Measurements from ENCODE around the gene MACROH2A2. TPM values are rescaled to one million over a fixed set of nuclear protein-coding genes. Genes with fewer than 3 reads are reported as not detected.
"Not testable (repeated sequence)": the region's sequence is repeated elsewhere in the genome, so short reads cannot be mapped to it uniquely, and the experiment has no call there.

The MACROH2A2 gene
- total RNA-seq, 1 donor from 2014 or later: 7.1 TPM

DNA sequence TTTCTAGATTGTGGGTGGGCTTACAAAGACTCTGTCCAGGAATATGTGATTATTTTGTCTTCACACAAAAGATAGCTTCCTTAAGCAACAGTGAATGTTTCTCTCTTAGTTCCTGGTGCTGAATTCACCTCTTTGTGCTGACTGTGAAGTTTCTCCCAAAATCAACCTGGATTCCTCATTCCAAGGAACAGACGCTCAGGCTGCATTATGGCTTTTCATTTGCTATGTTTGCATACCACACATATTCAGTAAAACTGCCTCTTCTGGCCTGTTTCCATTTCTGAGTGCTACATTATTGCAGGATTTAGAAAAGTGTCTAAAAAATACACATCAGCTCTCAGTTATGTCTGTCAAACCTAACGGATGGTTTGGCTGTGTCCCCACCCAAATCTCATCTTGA lies 21.5 kb downstream of the MACROH2A2 start:
- Mint-ChIP-seq H3K4me3 (ENCODE audit: low read depth) (no peak overlapping the region), H3K27ac (no peak overlapping the region), H3K27me3 (ENCODE audit: low read depth) (peaks cover 17% of the 10 kb centered on the region), H3K36me3 (ENCODE audit: low read depth) (no peaks in the 10 kb centered on the region), H3K9me3 (no peaks in the 10 kb centered on the region), H3K4me1 (ENCODE audit: low read depth) (no peaks in the 10 kb centered on the region)
- intact Hi-C loops (cut with micrococcal nuclease): no loop called here
- no peak for DNase-seq (ENCODE audit: low spot score)

DNA sequence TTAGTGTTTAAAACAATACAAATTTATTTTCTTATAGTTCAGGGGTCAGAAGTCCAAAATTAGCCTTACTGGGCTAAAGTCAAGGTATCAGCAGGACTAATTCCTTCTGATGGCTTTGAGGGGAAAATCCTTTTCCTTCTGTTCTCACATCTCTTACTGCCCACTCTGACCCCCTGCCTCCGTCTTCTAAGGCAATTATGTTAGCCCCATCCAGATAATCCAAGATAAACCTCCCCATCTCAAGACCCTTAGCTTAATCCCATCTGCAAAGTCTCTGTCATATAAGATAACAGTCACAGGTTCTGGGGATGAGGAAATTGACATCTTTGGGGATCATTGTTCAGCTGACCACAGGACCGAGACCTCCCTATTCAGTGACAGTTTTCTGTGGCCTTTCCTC lies 22.3 kb downstream of the MACROH2A2 start:
- Mint-ChIP-seq H3K9me3 (no peaks in the 10 kb centered on the region), H3K4me3 (ENCODE audit: low read depth) (no peak overlapping the region), H3K36me3 (ENCODE audit: low read depth) (no peaks in the 10 kb centered on the region), H3K27ac (no peak overlapping the region), H3K27me3 (ENCODE audit: low read depth) (peaks cover 18% of the 10 kb centered on the region), H3K4me1 (ENCODE audit: low read depth) (no peaks in the 10 kb centered on the region)
- DNase-seq (ENCODE audit: low spot score): no peak
- intact Hi-C loops (cut with micrococcal nuclease): no loop called here

DNA sequence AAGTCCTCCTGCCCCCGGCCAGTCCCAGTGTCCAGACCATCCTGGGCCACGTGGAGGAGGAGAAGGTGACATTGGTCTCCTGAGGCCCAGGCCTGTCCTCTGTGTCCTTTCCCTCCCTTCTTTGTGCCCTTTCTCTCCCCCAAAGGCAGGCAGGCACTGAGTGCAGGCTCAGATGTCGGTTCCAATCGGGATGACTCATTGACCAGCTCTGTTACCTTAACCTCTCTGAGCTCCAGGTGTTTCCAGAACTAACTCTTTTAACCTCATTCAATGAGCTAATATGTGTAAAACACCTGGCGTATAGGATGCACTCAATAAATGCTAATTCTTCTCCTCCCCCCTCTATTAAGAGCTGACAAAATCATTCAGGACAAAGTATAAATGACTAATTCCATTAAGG lies 25.7 kb downstream of the MACROH2A2 start:
- H3K4me3 Mint-ChIP-seq (ENCODE audit: low read depth): no peak overlapping the region
- no peaks in the 10 kb centered on the region for H3K9me3 Mint-ChIP-seq
- intact Hi-C loops (cut with micrococcal nuclease): no loop called here
- no peaks in the 10 kb centered on the region for H3K4me1 Mint-ChIP-seq (ENCODE audit: low read depth)
- DNase-seq (ENCODE audit: low spot score): no peak
- H3K27me3 Mint-ChIP-seq (ENCODE audit: low read depth): peaks cover 13% of the 10 kb centered on the region
- H3K27ac Mint-ChIP-seq: no peak overlapping the region
- no peaks in the 10 kb centered on the region for H3K36me3 Mint-ChIP-seq (ENCODE audit: low read depth)

DNA sequence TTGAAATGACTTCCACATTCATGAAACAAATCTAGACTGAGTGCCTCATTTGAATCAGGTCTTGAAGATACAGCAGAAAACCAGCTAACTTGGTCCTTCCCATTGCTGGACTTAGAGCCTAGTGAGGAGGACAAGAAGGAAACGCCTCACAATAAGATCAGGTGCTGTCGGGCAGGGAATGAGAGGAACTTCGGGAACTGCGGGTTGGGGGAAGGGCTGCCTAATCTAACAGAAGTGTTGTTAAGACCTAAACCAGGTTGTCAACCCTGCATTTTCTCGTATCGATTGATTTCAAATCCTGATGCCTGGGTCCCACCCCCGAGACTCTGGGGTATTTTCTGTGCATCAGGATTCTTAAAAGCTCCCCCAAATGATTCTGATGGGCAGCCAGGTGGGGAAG lies 26.3 kb downstream of the MACROH2A2 start:
- Mint-ChIP-seq H3K36me3 (ENCODE audit: low read depth) (no peaks in the 10 kb centered on the region), H3K27me3 (ENCODE audit: low read depth) (peaks cover 13% of the 10 kb centered on the region), H3K4me3 (ENCODE audit: low read depth) (no peak overlapping the region), H3K4me1 (ENCODE audit: low read depth) (no peaks in the 10 kb centered on the region), H3K9me3 (no peaks in the 10 kb centered on the region), H3K27ac (no peak overlapping the region)
- DNase-seq (ENCODE audit: low spot score): no peak
- intact Hi-C loops (cut with micrococcal nuclease): no loop called here

DNA sequence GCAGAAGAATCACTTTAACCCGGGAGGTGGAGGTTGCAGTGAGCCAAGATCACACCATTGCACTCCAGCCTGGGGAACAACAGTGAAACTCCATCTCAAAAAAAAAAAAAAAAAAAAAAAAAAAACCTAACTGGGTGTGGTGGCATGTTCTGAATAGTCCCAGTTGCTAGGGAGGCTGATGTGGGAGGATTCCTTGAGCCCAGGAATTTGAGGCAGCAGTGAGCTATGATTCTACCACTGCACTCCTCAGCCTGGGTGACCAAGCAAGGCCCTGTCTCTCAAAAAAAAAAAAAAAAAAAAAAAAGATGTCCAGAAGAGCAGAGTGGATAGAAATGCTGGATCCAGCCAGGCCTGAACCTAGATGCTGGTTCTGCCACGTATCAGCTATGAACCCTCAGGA lies 28.1 kb downstream of the MACROH2A2 start:
- H3K4me3 Mint-ChIP-seq (ENCODE audit: low read depth); H3K36me3 Mint-ChIP-seq (ENCODE audit: low read depth); H3K4me1 Mint-ChIP-seq (ENCODE audit: low read depth); H3K9me3 Mint-ChIP-seq; DNase-seq (ENCODE audit: low spot score); intact Hi-C loops (cut with micrococcal nuclease); H3K27ac Mint-ChIP-seq: not testable (repeated sequence)
- peaks cover 11% of the 10 kb centered on the region for H3K27me3 Mint-ChIP-seq (ENCODE audit: low read depth)

DNA sequence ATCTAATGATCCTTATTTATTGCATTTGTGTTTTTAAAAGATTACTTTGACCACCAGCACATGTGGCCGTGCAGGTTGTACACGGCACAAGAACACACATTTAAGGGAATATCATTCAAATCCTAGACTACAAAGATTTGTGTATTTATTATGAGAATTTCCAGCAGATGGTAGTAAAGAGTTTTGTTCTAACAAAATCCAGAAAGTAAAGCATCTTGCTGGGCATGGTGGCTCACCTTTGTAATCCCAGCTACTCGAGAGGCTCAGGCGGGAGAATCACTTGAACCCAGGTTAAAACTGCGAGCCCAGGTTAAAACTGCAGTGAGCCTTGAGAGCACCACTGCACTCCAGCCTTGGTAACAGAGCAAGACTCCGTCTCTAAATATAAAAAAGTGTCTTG lies 31.5 kb downstream of the MACROH2A2 start:
- Mint-ChIP-seq H3K4me1 (ENCODE audit: low read depth) (no peaks in the 10 kb centered on the region), H3K27ac (no peak overlapping the region), H3K9me3 (no peaks in the 10 kb centered on the region), H3K4me3 (ENCODE audit: low read depth) (no peak overlapping the region), H3K27me3 (ENCODE audit: low read depth) (peaks cover 8% of the 10 kb centered on the region), H3K36me3 (ENCODE audit: low read depth) (no peaks in the 10 kb centered on the region)
- DNase-seq (ENCODE audit: low spot score): no peak
- intact Hi-C loops (cut with micrococcal nuclease): no loop called here

DNA sequence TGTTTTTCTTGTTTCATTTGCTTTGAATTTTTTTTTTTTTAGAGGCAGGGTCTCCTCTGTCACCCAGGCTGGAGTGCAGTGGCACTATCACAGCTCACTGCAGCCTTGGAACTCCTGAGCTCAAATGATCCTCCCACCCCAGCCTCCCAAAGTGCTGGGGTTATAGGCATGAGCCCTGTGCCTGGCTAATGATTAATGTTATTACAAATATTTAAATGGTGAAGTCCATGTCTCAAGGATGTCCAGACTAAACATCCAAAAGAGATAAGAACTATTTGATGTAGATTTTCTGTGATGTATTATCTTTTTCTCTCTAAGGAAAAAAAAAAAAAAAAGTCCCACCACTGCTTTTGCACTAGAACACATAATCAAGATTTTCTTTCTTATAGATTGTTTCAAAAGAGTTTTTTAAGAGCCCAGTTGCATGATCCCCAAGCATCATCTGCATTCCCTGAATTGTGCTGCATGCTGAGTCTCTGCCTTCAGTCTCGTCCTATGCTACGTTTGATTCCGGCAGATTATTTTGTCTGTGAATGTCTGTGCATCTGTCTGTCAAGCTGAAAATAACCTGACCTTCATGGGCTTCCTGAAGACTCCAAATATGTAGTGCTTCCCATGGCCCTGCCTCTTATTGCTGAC lies 33.4 kb downstream of the MACROH2A2 start:
- Mint-ChIP-seq H3K4me3 (ENCODE audit: low read depth) (no peak overlapping the region), H3K4me1 (ENCODE audit: low read depth) (no peaks in the 10 kb centered on the region), H3K36me3 (ENCODE audit: low read depth) (no peaks in the 10 kb centered on the region), H3K27ac (no peak overlapping the region), H3K9me3 (no peaks in the 10 kb centered on the region), H3K27me3 (ENCODE audit: low read depth) (peaks cover 6% of the 10 kb centered on the region)
- DNase-seq (ENCODE audit: low spot score): no peak
- intact Hi-C loops (cut with micrococcal nuclease): no loop called here

DNA sequence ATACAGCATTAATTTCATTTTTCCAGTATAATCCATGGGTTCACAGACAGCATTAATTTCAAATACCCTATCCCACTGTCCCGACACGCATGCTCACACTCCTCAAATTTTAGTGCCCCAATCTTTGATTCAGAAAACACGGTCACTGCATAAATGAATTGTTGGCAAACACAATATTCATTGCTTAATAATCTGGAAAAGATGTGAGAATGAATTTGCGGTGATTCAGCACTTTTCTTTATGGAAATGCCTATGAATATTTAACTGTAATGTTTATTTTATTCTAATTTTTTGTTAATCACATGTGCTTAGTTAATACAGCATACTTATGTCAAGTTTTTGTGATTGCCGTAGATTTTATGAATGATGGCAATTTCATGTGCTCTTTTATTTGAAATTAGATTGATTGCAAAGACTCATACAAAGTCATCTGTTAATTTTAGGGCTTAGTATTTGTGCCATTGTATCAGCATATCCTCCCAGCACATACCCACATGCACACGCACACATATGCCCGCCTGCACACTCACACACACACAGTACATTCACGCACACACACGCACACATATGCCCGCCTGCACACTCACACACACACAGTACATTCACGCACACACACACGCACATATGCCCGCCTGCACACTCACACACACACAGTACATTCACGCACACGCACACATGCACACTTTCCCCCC lies 35.1 kb downstream of the MACROH2A2 start:
- no peak overlapping the region for H3K27ac Mint-ChIP-seq
- no peaks in the 10 kb centered on the region for H3K36me3 Mint-ChIP-seq (ENCODE audit: low read depth)
- no peaks in the 10 kb centered on the region for H3K9me3 Mint-ChIP-seq
- H3K4me1 Mint-ChIP-seq (ENCODE audit: low read depth): peaks cover 5% of the 10 kb centered on the region
- H3K27me3 Mint-ChIP-seq (ENCODE audit: low read depth): peaks cover 6% of the 10 kb centered on the region
- intact Hi-C loops (cut with micrococcal nuclease): no loop called here
- no peak overlapping the region for H3K4me3 Mint-ChIP-seq (ENCODE audit: low read depth)
- DNase-seq (ENCODE audit: low spot score): no peak

DNA sequence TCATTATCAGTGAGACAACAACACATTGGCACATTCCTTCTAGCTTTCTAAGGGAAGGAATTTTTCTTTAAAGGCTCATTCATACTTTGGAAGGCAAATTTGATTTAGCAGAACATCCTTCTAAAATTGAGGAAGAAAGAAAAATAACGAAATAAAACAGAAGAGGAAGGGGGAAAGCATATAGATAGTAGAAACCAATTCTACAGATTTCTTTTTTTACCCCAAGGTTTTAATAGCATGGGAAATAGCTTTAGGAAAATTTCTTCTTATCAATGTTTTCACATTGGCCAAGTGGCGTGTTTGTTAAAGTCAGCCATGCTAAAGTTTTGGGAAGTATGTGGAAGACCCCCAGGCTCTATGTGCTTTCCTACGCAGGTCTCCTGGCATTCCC lies 35.7 kb downstream of the MACROH2A2 start:
- no peak overlapping the region for H3K27ac Mint-ChIP-seq
- no peak overlapping the region for H3K4me3 Mint-ChIP-seq (ENCODE audit: low read depth)
- DNase-seq (ENCODE audit: low spot score): no peak
- no peaks in the 10 kb centered on the region for H3K9me3 Mint-ChIP-seq
- peaks cover 8% of the 10 kb centered on the region for H3K4me1 Mint-ChIP-seq (ENCODE audit: low read depth)
- H3K27me3 Mint-ChIP-seq (ENCODE audit: low read depth): peaks cover 6% of the 10 kb centered on the region
- no peaks in the 10 kb centered on the region for H3K36me3 Mint-ChIP-seq (ENCODE audit: low read depth)
- intact Hi-C loops (cut with micrococcal nuclease): no loop called here

DNA sequence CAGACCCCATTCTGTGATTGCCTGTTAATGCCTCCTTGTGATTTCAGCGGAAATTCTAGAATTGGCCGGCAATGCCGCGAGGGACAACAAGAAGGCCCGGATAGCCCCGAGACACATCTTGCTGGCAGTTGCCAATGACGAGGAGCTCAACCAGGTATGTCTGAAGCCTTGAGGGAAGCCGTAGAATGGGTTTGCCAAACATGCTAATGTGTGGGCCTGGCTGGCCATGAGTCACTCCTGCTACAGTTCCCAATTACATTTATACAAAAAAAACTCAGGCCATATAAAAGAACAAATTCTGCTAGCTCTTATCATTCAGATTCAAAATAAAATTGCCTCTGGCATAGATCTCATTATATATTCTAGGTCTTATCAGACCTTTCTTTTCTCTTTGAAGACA lies 37.4 kb downstream of the MACROH2A2 start:
- Mint-ChIP-seq H3K9me3 (no peaks in the 10 kb centered on the region), H3K27ac (no peak overlapping the region), H3K36me3 (ENCODE audit: low read depth) (no peaks in the 10 kb centered on the region), H3K4me3 (ENCODE audit: low read depth) (no peak overlapping the region), H3K27me3 (ENCODE audit: low read depth) (peaks cover 3% of the 10 kb centered on the region), H3K4me1 (ENCODE audit: low read depth) (peaks cover 18% of the 10 kb centered on the region)
- no peak for DNase-seq (ENCODE audit: low spot score)
- intact Hi-C loops (cut with micrococcal nuclease): no loop called here

DNA sequence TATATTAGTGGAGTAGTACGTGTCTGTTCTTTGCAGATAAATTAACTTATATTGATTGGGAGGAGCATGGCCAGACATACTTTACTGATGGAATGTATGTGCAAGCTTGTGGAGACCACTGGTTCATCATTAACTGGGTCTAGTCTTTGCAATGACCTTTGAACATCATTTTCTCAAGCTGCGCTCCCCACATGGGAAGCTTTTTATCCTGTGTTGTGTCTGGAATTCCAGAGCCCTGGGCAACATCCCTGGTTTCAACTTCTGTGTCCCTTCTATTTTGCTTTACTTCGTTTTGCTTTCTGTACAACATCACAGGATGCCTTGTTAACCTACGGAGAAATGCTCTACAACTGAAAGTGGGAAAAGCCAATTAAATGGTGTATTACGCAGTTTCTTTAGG lies 38.3 kb downstream of the MACROH2A2 start:
- H3K9me3 Mint-ChIP-seq: no peaks in the 10 kb centered on the region
- no peak for DNase-seq (ENCODE audit: low spot score)
- H3K27me3 Mint-ChIP-seq (ENCODE audit: low read depth): no peaks in the 10 kb centered on the region
- intact Hi-C loops (cut with micrococcal nuclease): no loop called here
- peaks cover under 1% of the 10 kb centered on the region for H3K36me3 Mint-ChIP-seq (ENCODE audit: low read depth)
- H3K4me3 Mint-ChIP-seq (ENCODE audit: low read depth): no peak overlapping the region
- peaks cover 18% of the 10 kb centered on the region for H3K4me1 Mint-ChIP-seq (ENCODE audit: low read depth)
- no peak overlapping the region for H3K27ac Mint-ChIP-seq

DNA sequence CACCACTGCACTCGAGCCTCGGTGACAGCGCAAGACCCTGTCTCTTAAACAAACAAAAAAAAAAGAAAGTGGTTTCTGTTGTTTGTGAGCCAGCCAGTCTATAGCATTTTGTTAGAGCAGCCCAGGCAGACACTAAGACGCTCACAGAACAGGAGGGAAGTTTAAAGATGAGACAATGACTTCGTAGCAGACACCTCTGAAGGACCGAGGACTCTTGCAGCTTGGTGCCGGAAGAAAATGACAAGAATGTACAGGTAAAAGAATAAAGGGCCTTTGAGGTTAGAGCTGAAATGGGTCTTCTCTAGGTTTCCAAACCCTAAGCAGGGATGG lies 39.7 kb downstream of the MACROH2A2 start:
- intact Hi-C loops (cut with micrococcal nuclease): no loop called here

DNA sequence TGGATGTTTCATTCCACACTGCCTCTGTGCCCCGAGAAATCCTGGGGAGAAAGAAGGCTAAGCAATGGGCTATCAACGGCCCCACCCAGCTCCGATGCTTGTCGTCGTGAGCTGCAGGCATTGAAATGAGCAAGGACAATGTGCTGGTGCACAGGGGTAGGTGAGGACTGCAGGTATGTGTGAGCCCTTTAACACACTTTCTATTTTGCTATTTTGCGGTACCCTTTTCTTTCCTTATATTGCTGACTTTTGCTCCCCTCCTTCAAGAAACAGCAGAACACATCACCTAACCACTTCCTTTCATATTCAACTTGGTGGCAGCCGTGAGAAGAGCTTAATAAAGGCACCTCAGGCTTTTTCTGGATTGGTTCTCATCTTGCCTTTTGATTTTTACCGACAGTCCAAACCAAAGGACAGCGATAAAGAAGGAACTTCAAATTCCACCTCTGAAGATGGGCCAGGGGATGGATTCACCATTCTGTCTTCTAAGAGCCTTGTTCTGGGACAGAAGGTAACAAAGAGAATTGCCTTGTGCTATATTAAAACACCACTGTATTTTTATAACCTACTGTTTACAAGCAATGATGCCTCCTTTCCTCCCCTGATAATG lies 40.8 kb downstream of the MACROH2A2 start:
- no peaks in the 10 kb centered on the region for H3K9me3 Mint-ChIP-seq
- no peak for DNase-seq (ENCODE audit: low spot score)
- peak overlapping the region; percentile 59 for H3K4me3 Mint-ChIP-seq (ENCODE audit: low read depth)
- intact Hi-C loops (cut with micrococcal nuclease): no loop called here
- peaks cover 8% of the 10 kb centered on the region for H3K36me3 Mint-ChIP-seq (ENCODE audit: low read depth)
- H3K27me3 Mint-ChIP-seq (ENCODE audit: low read depth): no peaks in the 10 kb centered on the region
- H3K27ac Mint-ChIP-seq: peak overlapping the region; percentile 59
- H3K4me1 Mint-ChIP-seq (ENCODE audit: low read depth): peaks cover 18% of the 10 kb centered on the region

More for the DNA sequence above, 39.7 kb downstream of the MACROH2A2 start:
- H3K9me3 Mint-ChIP-seq: no peaks in the 10 kb centered on the region
- H3K36me3 Mint-ChIP-seq (ENCODE audit: low read depth): peaks cover 5% of the 10 kb centered on the region
- H3K27ac Mint-ChIP-seq: peak overlapping the region; percentile 80
- no peak for DNase-seq (ENCODE audit: low spot score)
- H3K4me1 Mint-ChIP-seq (ENCODE audit: low read depth): peaks cover 18% of the 10 kb centered on the region
- H3K27me3 Mint-ChIP-seq (ENCODE audit: low read depth): no peaks in the 10 kb centered on the region
- H3K4me3 Mint-ChIP-seq (ENCODE audit: low read depth): peak overlapping the region; percentile 68
